HG02870 (cell line): ENCODE data around the gene SCO1.
"Not testable (repeated sequence)": the region's sequence is repeated elsewhere in the genome, so short reads cannot be mapped to it uniquely, and the experiment has no call there.

Experiments
- ATAC-seq: cut with Tn5 transposase; IDR thresholded peaks from one replicate; pipeline ENCODE4 v1.9.1; 2021; ENCODE audit warnings: mild to moderate bottlenecking, moderate library complexity; ENCODE audit not compliant: unreplicated experiment

SCO1 gene

GRCh38 chr17:10726196-10726595 lies 28.9 kb upstream of the SCO1 start:
- ATAC-seq, result no peak

- ATAC-seq, result no peak
Measured at GRCh38 chr17:10725262-10725661, 27.9 kb upstream of the SCO1 start.

DNA sequence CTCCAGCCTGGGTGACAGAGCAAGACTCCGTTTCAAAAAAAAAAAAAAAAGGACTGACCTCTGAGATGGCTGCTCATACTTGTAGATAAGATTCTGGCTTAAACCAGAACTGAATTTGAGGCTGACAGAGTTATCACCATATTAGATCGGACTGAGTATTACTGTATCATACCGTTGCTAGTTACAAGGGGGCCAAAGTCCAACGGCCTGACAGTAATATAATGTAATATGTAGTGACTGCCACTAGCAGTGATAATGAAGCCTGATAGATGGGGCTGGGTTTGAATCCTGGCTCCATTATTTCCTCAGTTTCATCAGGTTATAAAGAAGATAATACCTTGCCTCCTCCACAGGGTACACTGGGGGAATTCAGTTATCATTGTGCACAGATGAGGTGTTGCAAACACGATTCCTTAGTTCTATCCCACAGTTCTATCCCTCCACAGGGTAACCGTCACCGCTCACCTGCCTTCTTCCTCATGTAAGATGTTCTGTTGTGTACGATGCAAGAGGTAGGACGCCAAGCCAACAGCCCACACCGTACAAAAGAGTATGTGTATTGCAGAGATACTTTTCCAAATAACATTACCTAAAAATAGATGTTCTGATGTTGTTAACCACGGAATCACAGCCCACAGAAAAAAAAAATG lies 27.3 kb upstream of the SCO1 start:
- ATAC-seq, result no peak

GRCh38 chr17:10718547-10718946 lies 21.2 kb upstream of the SCO1 start:
- ATAC-seq, result no peak

DNA sequence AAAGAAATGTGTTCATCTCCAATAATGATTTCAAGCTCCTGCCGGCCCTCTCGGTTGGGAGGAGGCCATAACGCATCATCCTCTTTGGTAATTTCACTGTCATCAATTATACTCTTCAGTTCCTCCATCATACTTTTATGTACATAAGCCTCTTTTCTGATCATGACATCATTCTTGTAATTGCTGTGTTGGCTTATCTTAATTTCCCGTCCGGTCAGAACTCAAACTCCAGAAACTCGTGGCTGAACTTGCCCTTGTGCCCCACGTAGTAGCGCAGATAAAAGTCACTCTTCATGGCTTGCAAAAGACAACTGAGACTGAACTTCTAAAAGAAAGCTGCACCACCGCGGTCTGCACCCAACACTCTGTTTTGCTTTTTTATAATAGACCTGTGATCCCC lies 18.9 kb upstream of the SCO1 start:
- no peak for ATAC-seq

DNA sequence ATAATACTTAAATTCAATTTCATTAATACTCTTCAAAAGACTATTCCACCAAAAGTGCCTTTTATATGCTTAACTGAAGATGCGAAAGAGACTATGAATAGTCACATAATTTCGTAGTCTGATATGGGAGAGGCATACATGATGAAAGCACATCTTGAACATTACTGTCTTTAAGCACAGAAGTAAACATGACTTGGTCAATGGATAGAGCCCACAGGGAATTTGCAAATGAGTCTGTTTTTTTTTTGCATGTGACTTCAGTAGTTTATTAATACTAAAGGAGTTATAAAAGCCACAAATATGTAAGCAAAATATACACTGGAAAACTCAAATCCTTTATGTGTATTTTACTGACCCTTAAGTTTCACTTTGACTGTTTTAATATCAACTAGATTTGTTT lies 16.0 kb upstream of the SCO1 start:
- no peak for ATAC-seq

DNA sequence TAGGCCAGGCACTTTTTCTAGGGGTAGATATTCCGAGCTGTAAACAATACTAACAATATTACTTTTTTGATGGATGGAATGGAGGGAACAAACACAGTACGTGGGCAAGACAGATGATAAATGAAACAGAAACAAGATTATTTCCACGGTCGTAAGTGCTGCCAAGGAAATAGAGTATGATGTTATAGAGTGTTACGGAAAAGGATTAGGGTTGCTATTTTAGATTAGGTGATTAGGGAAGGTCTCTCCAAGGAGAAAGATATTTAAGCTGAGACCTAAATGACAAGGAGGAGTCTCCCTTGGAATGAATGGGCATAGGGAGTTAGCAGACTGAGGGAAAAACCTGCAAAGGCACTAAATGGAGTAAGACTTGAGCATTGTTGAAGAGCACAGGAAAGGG lies 8.4 kb upstream of the SCO1 start:
- no peak for ATAC-seq

- ATAC-seq, result no peak
Measured at GRCh38 chr17:10702574-10702973, 5.2 kb upstream of the SCO1 start.

DNA sequence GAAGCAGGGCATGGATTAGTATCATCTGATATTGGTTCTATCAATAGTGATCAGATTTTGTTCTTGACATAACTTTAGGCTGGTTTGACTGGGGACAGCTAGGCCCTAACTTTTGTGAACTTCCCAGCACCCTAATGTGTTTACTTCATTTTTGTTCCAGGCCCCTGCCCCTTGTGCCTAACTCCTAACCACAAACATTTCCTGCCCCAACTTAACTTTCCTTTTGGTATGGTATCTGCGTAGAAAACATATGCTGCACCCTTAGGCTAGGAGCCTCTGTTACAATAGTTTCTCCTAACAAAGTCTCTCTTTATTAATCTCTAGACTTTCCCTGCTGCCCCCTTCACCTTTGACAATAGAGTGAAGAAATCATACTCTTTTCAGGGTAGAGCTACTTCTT lies 2.5 kb upstream of the SCO1 start:
- no peak for ATAC-seq

- no peak for ATAC-seq
Measured at GRCh38 chr17:10698096-10698818, 924 bp upstream of the SCO1 start.

DNA sequence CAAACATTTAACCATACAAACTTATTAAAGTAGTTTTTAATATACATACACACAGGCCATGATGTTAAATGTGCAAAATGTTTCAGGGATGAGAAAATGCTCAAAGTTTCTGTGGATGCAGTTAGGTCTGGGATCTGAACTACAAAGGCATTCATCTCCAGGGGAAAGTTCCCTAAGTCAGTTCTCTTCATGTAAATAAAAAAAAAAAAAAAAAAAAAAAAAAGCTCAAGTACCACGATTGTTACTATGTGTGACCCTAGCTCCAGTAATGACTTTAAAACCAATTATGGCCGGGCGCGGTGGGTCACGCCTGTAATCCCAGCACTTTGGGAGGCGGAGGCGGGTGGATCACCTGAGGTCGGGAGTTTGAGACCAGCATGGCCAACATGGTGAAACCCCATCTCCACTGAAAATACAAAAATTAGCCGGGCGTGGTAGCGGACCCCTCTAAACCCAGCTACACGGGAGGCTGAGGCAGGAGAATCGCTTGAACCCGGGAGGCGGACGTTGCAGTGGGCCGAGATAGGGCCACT lies 1.4 kb downstream of the SCO1 start:
- not testable (repeated sequence) for ATAC-seq

GRCh38 chr17:10687499-10687898 lies 9.8 kb downstream of the SCO1 start:
- no peak for ATAC-seq

DNA sequence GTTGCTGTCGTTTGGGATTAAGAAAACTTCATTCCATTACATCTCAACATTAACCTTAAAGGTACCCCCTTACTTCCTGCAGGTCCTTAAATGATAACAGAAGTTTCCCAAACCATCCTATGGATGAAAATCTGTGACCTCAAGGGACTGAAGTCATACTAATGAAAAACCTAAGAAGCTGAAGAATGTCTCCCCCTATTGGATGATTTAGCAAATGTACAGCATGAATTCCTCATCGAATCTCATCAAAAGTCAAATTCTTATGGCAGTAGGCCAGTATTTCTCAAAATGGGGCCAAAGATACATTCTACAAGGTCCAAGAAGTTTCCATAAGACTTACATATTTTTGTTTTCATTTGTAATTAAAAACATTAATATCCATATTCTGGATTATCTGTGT lies 13.5 kb downstream of the SCO1 start:
- ATAC-seq, result no peak

DNA sequence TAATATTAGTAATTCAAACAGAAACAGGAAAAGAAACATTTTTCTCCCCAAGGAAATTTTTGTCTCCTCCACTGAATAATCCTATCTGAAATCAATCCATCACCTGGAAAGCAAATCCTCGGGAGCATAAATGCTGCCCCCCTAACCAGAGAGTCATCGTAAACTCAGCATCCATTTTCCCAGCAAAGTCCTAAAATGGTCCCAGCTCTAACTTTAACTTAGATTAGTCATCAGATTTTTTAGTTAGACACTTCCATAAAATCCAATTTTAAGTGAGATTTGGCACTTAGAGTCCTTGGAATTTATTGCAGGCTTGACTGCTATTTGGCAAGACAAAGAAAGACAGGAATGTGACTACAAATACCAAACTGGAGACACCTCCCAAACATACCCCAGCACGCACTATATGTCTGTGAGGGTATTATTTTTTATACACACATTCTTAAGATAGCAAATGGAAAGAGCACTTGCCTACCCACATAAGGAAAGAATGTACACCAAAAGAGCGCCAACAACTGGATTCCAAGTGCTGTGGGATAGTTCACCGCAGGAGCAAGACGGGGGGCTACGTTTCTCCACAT lies 15.4 kb downstream of the SCO1 start:
- no peak for ATAC-seq

GRCh38 chr17:10674704-10675103 lies 22.6 kb downstream of the SCO1 start:
- ATAC-seq, result no peak

DNA sequence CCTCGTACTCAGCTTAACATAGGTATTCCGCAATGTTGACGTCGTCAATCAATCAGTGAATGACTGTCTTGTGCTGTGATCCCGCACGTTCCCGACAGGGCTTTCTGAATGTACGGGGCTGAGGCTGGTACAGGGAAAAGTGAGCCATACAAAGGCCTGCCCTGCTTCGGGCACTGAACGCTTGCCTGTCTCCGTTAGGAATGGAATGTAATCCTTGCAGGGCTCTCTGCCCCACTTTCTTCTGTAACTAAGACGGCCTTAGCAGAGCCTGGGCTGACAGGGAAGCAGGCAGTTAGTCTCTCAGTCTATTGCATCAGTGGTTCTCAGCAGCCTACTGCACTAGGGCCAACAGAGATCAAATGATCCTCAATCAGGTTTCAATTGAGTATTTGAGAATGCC lies 24.0 kb downstream of the SCO1 start:
- ATAC-seq, result no peak

- no peak for ATAC-seq
Measured at GRCh38 chr17:10668775-10669174, 28.6 kb downstream of the SCO1 start.

DNA sequence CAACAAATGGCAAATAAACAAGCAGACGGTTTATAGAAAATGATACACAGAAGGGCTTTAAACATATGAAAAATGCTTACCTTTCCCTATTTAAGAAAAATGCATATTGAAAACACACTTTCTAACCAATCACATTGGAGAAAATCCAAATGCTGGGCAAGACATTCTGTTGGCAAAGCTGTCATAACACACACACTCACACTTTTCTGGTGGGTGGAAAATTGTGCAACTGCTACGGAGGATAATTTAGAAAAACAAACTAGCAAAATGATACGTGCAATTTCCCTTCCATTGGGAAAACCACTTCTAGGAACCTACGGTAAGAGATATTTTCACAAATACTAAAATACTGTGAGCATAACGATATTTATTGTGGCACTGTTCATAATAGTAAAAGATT lies 30.4 kb downstream of the SCO1 start:
- no peak for ATAC-seq

DNA sequence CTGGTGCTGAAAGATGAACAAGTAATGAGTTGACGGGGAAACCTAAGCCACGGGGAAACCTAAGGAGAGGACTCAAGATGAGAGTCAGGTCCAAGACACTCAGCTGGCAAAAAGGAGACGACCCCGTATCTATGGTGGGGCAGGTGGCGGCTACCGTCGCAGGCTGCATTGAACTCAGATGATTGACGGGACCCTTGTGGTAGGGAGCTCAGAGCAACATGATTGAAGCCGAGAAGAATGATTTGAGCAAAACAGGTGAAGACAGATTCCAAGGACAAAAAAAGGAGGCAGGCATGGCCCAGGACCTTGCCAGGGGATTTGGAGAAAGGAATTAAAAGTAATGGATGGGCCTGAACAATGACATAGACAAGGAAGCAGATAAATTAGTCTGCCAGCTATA lies 32.8 kb downstream of the SCO1 start:
- ATAC-seq, result no peak

DNA sequence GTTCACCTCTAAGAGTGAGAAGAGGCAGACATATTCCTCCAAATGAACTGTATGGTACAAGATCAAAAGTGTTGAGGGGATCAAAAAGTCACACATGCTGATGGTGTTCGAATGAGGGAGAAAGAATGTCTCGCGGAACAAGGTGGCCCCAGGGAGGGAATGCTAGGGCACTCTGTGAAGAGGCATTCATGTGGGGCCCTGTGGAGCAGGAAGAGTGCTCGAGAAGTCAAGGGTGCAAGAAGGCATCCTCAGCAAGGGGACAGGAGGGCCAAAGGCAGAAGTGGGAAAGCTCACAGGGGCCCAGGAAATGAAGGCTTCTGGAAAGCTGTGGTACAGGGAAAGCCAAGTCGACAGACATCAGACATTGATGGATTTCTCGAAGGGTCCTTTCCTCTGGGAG lies 34.1 kb downstream of the SCO1 start:
- no peak for ATAC-seq

- no peak for ATAC-seq
Measured at GRCh38 chr17:10661437-10661836, 35.9 kb downstream of the SCO1 start.

DNA sequence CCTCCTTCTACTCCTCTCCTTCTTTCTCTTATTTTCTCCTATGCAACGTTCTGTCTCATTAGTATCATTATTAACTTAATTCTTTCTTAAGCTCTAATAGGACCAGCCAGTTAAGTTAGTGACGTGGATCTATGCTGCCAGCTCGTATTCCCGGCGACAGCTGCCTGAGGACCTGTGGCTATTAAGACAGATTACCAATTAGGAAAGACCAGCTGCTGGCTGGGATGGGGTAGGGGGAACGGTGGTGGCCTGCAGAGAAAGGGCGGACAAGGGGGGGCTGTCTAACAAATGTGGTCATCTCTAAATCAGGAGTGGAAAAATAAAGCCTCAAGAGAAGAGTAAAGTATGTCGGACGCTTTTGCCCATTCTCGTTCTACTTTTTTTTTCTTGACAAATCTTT lies 39.5 kb downstream of the SCO1 start:
- no peak for ATAC-seq
